MM.1S (cell line): ENCODE measurements around the gene SAMD4A.

Source experiments
- DNase-seq: peaks from one replicate; pipeline ENCODE4 v3.0.0-alpha.2; 2015
- H2AFZ ChIP-seq: fragments of 300-600 bp; sonication (generic); 2 replicates; pipeline ENCODE4 v1.6.0; 2016; ENCODE audit warnings: antibody characterized with exemption, low read length
- H3F3A ChIP-seq: fragments of 300-600 bp; sonication (generic); 2 replicates; pipeline ENCODE4 v1.6.1; 2016; ENCODE audit warnings: mild to moderate bottlenecking, antibody characterized with exemption, low read length, moderate library complexity, mixed read lengths; ENCODE audit not compliant: insufficient read depth
- H3K27ac ChIP-seq: fragments of 300-600 bp; sonication (generic); 2 replicates; pipeline ENCODE4 v1.5.1; 2016; ENCODE audit warnings: mild to moderate bottlenecking, low read length
- H3K27me3 ChIP-seq: fragments of 300-600 bp; sonication (generic); replicated peaks from 2 replicates; pipeline ENCODE4 v1.6.0; 2016; ENCODE audit warnings: low read length; ENCODE audit not compliant: insufficient read depth
- H3K36me3 ChIP-seq: fragments of 300-600 bp; sonication (generic); replicated peaks from 2 replicates; pipeline ENCODE4 v1.6.1; 2016; ENCODE audit warnings: mild to moderate bottlenecking, low read length, mixed read lengths; ENCODE audit not compliant: insufficient read depth
- H3K4me1 ChIP-seq: fragments of 300-600 bp; sonication (generic); 2 replicates; pipeline ENCODE4 v1.6.1; 2016; ENCODE audit warnings: low read length, mixed read lengths
- H3K4me2 ChIP-seq: fragments of 300-600 bp; sonication (generic); 2 replicates; pipeline ENCODE4 v1.6.0; 2016; ENCODE audit warnings: low read depth, low read length
- H3K4me3 ChIP-seq: fragments of 300-600 bp; sonication (generic); 2 replicates; pipeline ENCODE4 v1.5.1; 2016; ENCODE audit warnings: low read length, mixed read lengths
- H3K79me2 ChIP-seq: fragments of 300-600 bp; sonication (generic); 2 replicates; pipeline ENCODE4 v1.6.1; 2016; ENCODE audit warnings: mixed run types, low read length, mixed read lengths
- H3K9ac ChIP-seq: fragments of 300-600 bp; sonication (generic); 2 replicates; pipeline ENCODE4 v1.6.1; 2016; ENCODE audit warnings: low read length, mixed read lengths
- H3K9me2 ChIP-seq: fragments of 300-600 bp; sonication (generic); replicated peaks from 2 replicates; pipeline ENCODE4 v1.6.1; 2016; ENCODE audit warnings: mild to moderate bottlenecking, low read length, mixed read lengths; ENCODE audit not compliant: insufficient read depth
- H3K9me3 ChIP-seq: fragments of 300-600 bp; sonication (generic); replicated peaks from 2 replicates; pipeline ENCODE4 v1.6.1; 2016; ENCODE audit warnings: mild to moderate bottlenecking, low read length, mixed read lengths; ENCODE audit not compliant: insufficient read depth
- H4K20me1 ChIP-seq: fragments of 300-600 bp; sonication (generic); 2 replicates; pipeline ENCODE4 v1.6.1; 2016; ENCODE audit warnings: mild to moderate bottlenecking, low read length, moderate library complexity, mixed read lengths; ENCODE audit not compliant: insufficient read depth
- CTCF ChIP-seq: fragments of 300-600 bp; sonication (generic); IDR thresholded peaks from 2 replicates; pipeline ENCODE4 v1.5.1; 2016; ENCODE audit warnings: antibody characterized with exemption, low read length, mixed read lengths
- EZH2 ChIP-seq: fragments of 300-600 bp; sonication (generic); optimal IDR thresholded peaks from 2 replicates; pipeline ENCODE3; 2017; ENCODE audit warnings: low read depth, mild to moderate bottlenecking, antibody characterized with exemption, low read length, mixed read lengths
- EZH2phosphoT487 ChIP-seq: fragments of 300-600 bp; sonication (generic); IDR thresholded peaks from 2 replicates; pipeline ENCODE4 v1.6.1; 2018; ENCODE audit warnings: antibody characterized with exemption, low read length

The SAMD4A gene

GRCh38 chr14:54818201-54819133 lies 251.5 kb downstream of the SAMD4A start:
- H3K4me2 ChIP-seq = no peak overlapping the region
- no peak overlapping the region for H2AFZ ChIP-seq
- H3K9me3 ChIP-seq = no peaks in the 10 kb centered on the region
- H3K9ac ChIP-seq = no peak overlapping the region
- DNase-seq = no peak
- no peaks in the 10 kb centered on the region for H3K79me2 ChIP-seq
- no peaks in the 10 kb centered on the region for H3F3A ChIP-seq
- H3K4me3 ChIP-seq = no peak overlapping the region
- no peaks in the 10 kb centered on the region for H3K36me3 ChIP-seq
- no peaks in the 10 kb centered on the region for H3K4me1 ChIP-seq
- H3K27me3 ChIP-seq = no peaks in the 10 kb centered on the region
- H4K20me1 ChIP-seq = no peaks in the 10 kb centered on the region
- no peak for TF ChIP-seq EZH2phosphoT487
- no peaks in the 10 kb centered on the region for H3K9me2 ChIP-seq
- no peak overlapping the region for H3K27ac ChIP-seq

GRCh38 chr14:54822685-54823084 lies 255.8 kb downstream of the SAMD4A start:
- TF ChIP-seq EZH2 (no peak), EZH2phosphoT487 (no peak), CTCF (no peak)
- Histone ChIP-seq H3K4me3 (no peak overlapping the region), H3F3A (no peaks in the 10 kb centered on the region), H3K9ac (no peak overlapping the region), H2AFZ (no peak overlapping the region), H3K36me3 (no peaks in the 10 kb centered on the region), H3K79me2 (no peaks in the 10 kb centered on the region), H3K9me2 (no peaks in the 10 kb centered on the region), H3K9me3 (no peaks in the 10 kb centered on the region), H3K4me1 (no peaks in the 10 kb centered on the region), H3K27me3 (no peaks in the 10 kb centered on the region), H4K20me1 (no peaks in the 10 kb centered on the region), H3K4me2 (no peak overlapping the region), H3K27ac (no peak overlapping the region)
- DNase-seq = no peak

- no peaks in the 10 kb centered on the region for H3K4me1 ChIP-seq
- DNase-seq = no peak
- no peaks in the 10 kb centered on the region for H4K20me1 ChIP-seq
- no peak overlapping the region for H3K9ac ChIP-seq
- no peaks in the 10 kb centered on the region for H3K9me3 ChIP-seq
- H3K9me2 ChIP-seq = no peaks in the 10 kb centered on the region
- H3K4me2 ChIP-seq = no peak overlapping the region
- no peak overlapping the region for H3K27ac ChIP-seq
- no peak overlapping the region for H2AFZ ChIP-seq
- no peaks in the 10 kb centered on the region for H3F3A ChIP-seq
- no peak for TF ChIP-seq EZH2
- TF ChIP-seq CTCF = no peak
- no peak for TF ChIP-seq EZH2phosphoT487
- H3K36me3 ChIP-seq = no peaks in the 10 kb centered on the region
- no peak overlapping the region for H3K4me3 ChIP-seq
- no peaks in the 10 kb centered on the region for H3K27me3 ChIP-seq
- no peaks in the 10 kb centered on the region for H3K79me2 ChIP-seq
Measured at GRCh38 chr14:54823757-54824549, 257.0 kb downstream of the SAMD4A start.
